Calu3 (cell line): Measurements from ENCODE around the gene NEO1. TPM values are rescaled to one million over a fixed set of nuclear protein-coding genes. Genes with fewer than 3 reads are reported as not detected.
"Not testable (repeated sequence)": the region's sequence is repeated elsewhere in the genome, so short reads cannot be mapped to it uniquely, and the experiment has no call there.

Source experiments
- BruUV-seq: library from RNA; stranded (reverse); fragments of 400-500 nt; replicated peaks from 2 replicates; lab custom pipeline; 2021; lab: Mats Ljungman, UMichigan
- CTCF ChIA-PET: fragments of 300-600 bp; sonication (Branson Sonifier 250); formaldehyde crosslinking; loops from one replicate; lab custom pipeline; 2022; ENCODE audit warnings: antibody characterized with exemption; lab: Charles Lee
- DNase-seq: peaks from one replicate; pipeline ENCODE4 v3.0.0; 2022
- H3K27ac Mint-ChIP-seq: one replicate; pipeline ENCODE4 v1.8.0; 2022; ENCODE audit warnings: mixed read lengths; ENCODE audit not compliant: unreplicated experiment
- H3K27me3 Mint-ChIP-seq: one replicate; pipeline ENCODE4 v1.8.0; 2022; ENCODE audit warnings: mixed read lengths; ENCODE audit not compliant: unreplicated experiment
- H3K36me3 Mint-ChIP-seq: one replicate; pipeline ENCODE4 v1.8.0; 2022; ENCODE audit warnings: mild to moderate bottlenecking, moderate library complexity, mixed read lengths; ENCODE audit not compliant: insufficient read depth, unreplicated experiment
- H3K4me1 Mint-ChIP-seq: one replicate; pipeline ENCODE4 v1.8.0; 2022; ENCODE audit warnings: mild to moderate bottlenecking, low read depth, mixed read lengths; ENCODE audit not compliant: unreplicated experiment
- H3K4me3 Mint-ChIP-seq: one replicate; pipeline ENCODE4 v1.8.0; 2022; ENCODE audit warnings: mild to moderate bottlenecking, low read depth, moderate library complexity, mixed read lengths; ENCODE audit not compliant: unreplicated experiment
- H3K9me3 Mint-ChIP-seq: one replicate; pipeline ENCODE4 v1.8.0; 2022; ENCODE audit warnings: low read depth, mixed read lengths; ENCODE audit not compliant: unreplicated experiment
- intact Hi-C: fragments of 100-400 bp; cut with micrococcal nuclease; formaldehyde crosslinking; loops from one replicate; pipeline ENCODE4 v1.10.0; 2022; ENCODE audit not compliant: unreplicated experiment
- total RNA-seq: library from RNA; stranded (reverse); gene quantifications from 2 replicates; pipeline ENCODE4 v1.2.3, GENCODE V29; 2022
- TF ChIP-seq, protein P1 (sequence below): fragments of 200-600 bp; IDR thresholded peaks from one replicate; pipeline ENCODE4 v1.8.0; 2022; ENCODE audit warnings: antibody characterized with exemption; ENCODE audit not compliant: unreplicated experiment

The NEO1 gene
- total RNA-seq, 1 experiment from 2014 or later, result 20.4 TPM

DNA sequence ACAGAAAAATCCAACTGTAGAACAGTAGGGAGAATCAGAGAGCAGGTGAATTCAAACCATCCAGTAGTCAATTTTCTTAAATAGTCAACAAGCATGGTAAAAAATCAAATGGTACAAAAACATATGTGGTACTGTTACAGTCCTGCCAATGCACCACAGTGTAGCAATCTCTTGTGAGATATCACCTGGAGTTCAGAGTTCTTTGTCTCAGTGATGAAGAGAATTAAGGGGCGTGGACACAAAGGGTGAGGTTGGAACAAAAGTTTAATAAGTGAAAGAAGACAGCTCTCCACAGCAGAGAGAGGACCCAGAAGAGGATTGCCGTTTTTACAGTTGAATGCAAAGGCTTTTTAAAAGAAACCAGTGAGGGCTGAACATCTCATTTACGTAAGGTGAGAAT lies 113.2 kb downstream of the NEO1 start:
- H3K27me3 Mint-ChIP-seq, result no peaks in the 10 kb centered on the region
- TF ChIP-seq, protein P1, sequence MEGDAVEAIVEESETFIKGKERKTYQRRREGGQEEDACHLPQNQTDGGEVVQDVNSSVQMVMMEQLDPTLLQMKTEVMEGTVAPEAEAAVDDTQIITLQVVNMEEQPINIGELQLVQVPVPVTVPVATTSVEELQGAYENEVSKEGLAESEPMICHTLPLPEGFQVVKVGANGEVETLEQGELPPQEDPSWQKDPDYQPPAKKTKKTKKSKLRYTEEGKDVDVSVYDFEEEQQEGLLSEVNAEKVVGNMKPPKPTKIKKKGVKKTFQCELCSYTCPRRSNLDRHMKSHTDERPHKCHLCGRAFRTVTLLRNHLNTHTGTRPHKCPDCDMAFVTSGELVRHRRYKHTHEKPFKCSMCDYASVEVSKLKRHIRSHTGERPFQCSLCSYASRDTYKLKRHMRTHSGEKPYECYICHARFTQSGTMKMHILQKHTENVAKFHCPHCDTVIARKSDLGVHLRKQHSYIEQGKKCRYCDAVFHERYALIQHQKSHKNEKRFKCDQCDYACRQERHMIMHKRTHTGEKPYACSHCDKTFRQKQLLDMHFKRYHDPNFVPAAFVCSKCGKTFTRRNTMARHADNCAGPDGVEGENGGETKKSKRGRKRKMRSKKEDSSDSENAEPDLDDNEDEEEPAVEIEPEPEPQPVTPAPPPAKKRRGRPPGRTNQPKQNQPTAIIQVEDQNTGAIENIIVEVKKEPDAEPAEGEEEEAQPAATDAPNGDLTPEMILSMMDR, result no peak
- H3K4me3 Mint-ChIP-seq, result no peak overlapping the region
- H3K36me3 Mint-ChIP-seq, result peaks cover 5% of the 10 kb centered on the region
- no TSS peak for BruUV-seq
- CTCF ChIA-PET, result no interaction called here
- no peak for DNase-seq
- intact Hi-C loops, result no loop called here
- H3K4me1 Mint-ChIP-seq, result no peaks in the 10 kb centered on the region
- no peak overlapping the region for H3K27ac Mint-ChIP-seq
- peaks cover 11% of the 10 kb centered on the region for H3K9me3 Mint-ChIP-seq

DNA sequence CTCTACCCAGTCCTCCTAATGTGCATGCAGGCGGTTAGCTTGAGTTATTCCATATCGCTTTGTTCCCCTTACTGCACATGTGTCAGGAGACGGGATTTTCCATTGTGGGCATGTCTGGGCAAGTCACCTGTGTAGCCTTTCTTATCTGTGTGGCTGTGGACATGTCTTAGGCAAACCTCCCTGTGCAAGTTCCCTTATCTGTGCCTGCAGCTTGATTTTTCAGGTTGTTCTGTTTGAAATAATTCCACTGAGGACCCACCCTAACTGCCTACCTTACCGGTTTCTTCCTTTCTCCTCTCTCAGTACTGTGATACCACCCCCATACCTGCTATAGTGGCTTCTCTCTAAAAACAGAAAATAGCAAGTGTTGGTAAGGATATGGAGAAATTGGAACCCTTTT lies 113.6 kb downstream of the NEO1 start:
- CTCF ChIA-PET, result no interaction called here
- H3K4me1 Mint-ChIP-seq, result no peaks in the 10 kb centered on the region
- TF ChIP-seq, protein P1, result no peak
- no peak for DNase-seq
- no peak overlapping the region for H3K27ac Mint-ChIP-seq
- peaks cover 11% of the 10 kb centered on the region for H3K9me3 Mint-ChIP-seq
- H3K36me3 Mint-ChIP-seq, result peaks cover 5% of the 10 kb centered on the region
- H3K4me3 Mint-ChIP-seq, result no peak overlapping the region
- intact Hi-C loops, result no loop called here
- BruUV-seq, result no TSS peak
- H3K27me3 Mint-ChIP-seq, result no peaks in the 10 kb centered on the region

DNA sequence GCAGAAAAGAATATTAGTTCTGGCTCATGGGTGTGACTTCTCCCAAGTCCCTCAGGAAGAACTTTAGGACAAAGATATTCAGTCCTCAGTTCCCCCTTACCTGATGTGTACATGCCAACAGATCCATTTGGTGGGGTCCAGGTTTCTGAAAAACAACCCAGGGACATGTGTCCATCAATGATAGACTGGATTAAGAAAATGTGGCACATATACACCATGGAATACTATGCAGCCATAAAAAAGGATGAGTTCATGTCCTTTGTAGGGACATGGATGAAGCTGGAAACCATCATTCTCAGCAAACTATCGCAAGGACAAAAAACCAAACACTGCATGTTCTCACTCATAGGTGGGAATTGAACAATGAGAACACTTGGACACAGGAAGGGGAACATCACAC lies 114.4 kb downstream of the NEO1 start:
- H3K27me3 Mint-ChIP-seq, DNase-seq, H3K27ac Mint-ChIP-seq, intact Hi-C loops, CTCF ChIA-PET, H3K4me3 Mint-ChIP-seq, H3K4me1 Mint-ChIP-seq, BruUV-seq, H3K36me3 Mint-ChIP-seq: not testable (repeated sequence)
- peaks cover 11% of the 10 kb centered on the region for H3K9me3 Mint-ChIP-seq

DNA sequence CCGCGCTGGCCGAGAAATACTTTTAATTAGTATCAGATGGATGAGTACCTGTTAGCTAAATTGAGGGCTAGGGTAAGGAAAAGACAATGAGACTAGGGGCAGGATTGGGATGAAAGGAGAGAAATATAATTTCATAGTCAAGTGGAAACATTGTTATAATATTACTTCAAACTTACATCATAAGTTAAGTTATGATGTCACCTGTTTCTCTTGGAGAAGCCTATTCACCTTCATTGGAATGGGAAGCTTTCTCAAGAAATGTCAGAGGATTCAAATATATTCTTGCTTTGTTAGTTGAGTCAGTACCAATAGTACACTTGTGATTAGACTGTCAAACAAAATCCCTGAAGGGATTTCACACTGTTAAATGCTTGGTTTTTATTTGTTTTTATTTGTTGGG lies 116.2 kb downstream of the NEO1 start:
- H3K4me3 Mint-ChIP-seq, result no peak overlapping the region
- TF ChIP-seq, protein P1, result no peak
- H3K4me1 Mint-ChIP-seq, result no peaks in the 10 kb centered on the region
- H3K27me3 Mint-ChIP-seq, result no peaks in the 10 kb centered on the region
- intact Hi-C loops, result no loop called here
- H3K9me3 Mint-ChIP-seq, result peaks cover 11% of the 10 kb centered on the region
- CTCF ChIA-PET, result no interaction called here
- peaks cover 5% of the 10 kb centered on the region for H3K36me3 Mint-ChIP-seq
- no peak for DNase-seq
- H3K27ac Mint-ChIP-seq, result no peak overlapping the region
- no TSS peak for BruUV-seq

DNA sequence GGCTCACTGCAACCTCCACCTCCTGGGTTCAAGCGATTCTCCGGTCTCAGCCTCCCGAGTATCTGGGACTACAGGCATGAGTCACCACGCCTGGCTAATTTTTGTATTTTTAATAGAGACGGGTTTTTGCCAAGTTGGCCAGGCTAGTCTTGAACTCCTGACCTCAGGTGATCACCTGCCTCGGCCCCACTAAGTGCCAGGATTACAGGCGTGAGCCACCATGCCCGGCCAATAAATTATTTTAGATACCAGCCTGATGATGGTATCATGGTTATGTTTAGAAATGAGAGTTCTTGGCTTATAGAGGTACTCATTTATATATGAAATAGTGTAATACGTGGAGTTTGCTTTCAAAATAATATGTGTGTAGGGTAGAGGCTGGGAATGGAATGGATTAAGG lies 119.4 kb downstream of the NEO1 start:
- intact Hi-C loops, result no loop called here
- Mint-ChIP-seq H3K36me3 (no peaks in the 10 kb centered on the region), H3K9me3 (no peaks in the 10 kb centered on the region), H3K27ac (no peak overlapping the region), H3K4me1 (no peaks in the 10 kb centered on the region), H3K27me3 (no peaks in the 10 kb centered on the region), H3K4me3 (no peak overlapping the region)
- CTCF ChIA-PET, result no interaction called here
- TF ChIP-seq, protein P1, result no peak
- BruUV-seq, result no TSS peak
- no peak for DNase-seq
